Adipocyte (in vitro differentiated cells): ENCODE results near the gene SLC18A3.

ENCODE experiments used
- DNase-seq: peaks from one replicate; pipeline ENCODE4 v3.0.0-alpha.2; 2015; ENCODE audit warnings: low read depth
- H3K27me3 ChIP-seq: replicated peaks from 2 replicates; pipeline ENCODE4 v1.7.0; 2013; ENCODE audit warnings: mild to moderate bottlenecking, low read length, moderate library complexity; ENCODE audit not compliant: control insufficient read depth, insufficient read depth
- H3K36me3 ChIP-seq: 2 replicates; pipeline ENCODE4 v1.7.0; 2013; ENCODE audit warnings: low read length, mild to moderate bottlenecking, moderate library complexity; ENCODE audit not compliant: control insufficient read depth, insufficient read depth, severe bottlenecking
- H3K4me1 ChIP-seq: 2 replicates; pipeline ENCODE4 v1.7.0; 2013; ENCODE audit warnings: mild to moderate bottlenecking, low read length, moderate library complexity; ENCODE audit not compliant: control insufficient read depth, insufficient read depth
- H3K4me3 ChIP-seq: 2 replicates; pipeline ENCODE4 v1.7.0; 2013; ENCODE audit warnings: mild to moderate bottlenecking, low read length, moderate library complexity
- H3K9ac ChIP-seq: 2 replicates; pipeline ENCODE4 v1.7.0; 2013; ENCODE audit warnings: mild to moderate bottlenecking, low read length, moderate library complexity
- H3K9me3 ChIP-seq: 2 replicates; pipeline ENCODE4 v1.7.0; 2013; ENCODE audit warnings: mild to moderate bottlenecking, low read length, moderate library complexity; ENCODE audit not compliant: control insufficient read depth

SLC18A3 gene

DNA sequence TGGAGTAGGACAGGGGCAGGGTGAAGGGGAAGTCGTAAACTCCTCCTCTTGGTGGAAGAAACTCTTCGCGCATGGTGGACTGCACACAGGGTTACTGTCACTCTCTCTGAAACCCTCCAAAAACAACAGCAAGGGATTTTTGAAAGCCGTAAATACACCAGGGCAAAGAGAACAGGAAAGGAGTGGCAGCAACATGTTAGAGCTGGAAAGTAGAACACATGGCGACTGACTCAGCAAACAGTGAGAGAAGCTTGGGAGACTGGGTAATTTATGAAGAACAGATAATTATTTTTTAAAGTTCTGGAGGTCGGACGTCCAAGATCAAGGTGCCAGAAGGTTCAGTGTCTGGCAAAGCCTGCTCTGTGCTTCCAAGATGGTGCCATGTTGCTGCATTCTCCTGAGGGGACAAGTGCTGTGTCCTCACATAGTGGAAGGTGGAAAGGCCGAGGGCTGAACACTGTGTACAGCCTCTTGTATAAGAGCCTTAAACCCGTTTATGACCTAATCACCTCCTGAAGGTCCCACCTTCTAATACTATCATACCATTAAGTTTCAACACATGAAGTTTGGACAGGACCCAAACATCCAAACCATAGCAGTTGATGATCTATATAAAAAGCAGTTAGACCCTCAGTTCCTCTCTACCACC lies 46.9 kb downstream of the SLC18A3 start:
- Histone ChIP-seq H3K4me1 (no peaks in the 10 kb centered on the region), H3K9ac (no peak overlapping the region), H3K36me3 (no peaks in the 10 kb centered on the region), H3K4me3 (no peak overlapping the region), H3K27me3 (peaks cover 16% of the 10 kb centered on the region), H3K9me3 (peaks cover 6% of the 10 kb centered on the region)
- DNase-seq = no peak

DNA sequence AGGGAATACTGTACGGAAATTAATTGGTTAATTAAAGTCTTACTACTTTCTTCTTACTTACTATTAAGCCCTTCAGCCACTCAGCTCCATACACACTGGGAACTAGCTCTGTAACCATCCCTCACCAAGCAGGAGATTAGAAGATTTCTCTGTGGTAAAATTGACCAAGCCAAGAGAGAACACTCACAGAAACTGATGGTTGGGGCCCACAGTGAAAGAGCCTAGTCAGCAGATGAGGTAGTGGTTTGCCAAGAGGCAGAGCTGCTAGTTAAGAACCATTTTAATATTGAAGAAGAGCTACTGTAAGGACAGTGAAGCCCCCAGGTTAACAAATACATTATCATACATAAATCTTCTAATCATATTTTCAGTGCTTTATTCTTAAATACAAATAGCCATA lies 47.5 kb downstream of the SLC18A3 start:
- no peaks in the 10 kb centered on the region for H3K36me3 ChIP-seq
- peaks cover 15% of the 10 kb centered on the region for H3K27me3 ChIP-seq
- H3K4me3 ChIP-seq = no peak overlapping the region
- DNase-seq = no peak
- no peaks in the 10 kb centered on the region for H3K4me1 ChIP-seq
- no peak overlapping the region for H3K9ac ChIP-seq
- H3K9me3 ChIP-seq = peaks cover 6% of the 10 kb centered on the region

DNA sequence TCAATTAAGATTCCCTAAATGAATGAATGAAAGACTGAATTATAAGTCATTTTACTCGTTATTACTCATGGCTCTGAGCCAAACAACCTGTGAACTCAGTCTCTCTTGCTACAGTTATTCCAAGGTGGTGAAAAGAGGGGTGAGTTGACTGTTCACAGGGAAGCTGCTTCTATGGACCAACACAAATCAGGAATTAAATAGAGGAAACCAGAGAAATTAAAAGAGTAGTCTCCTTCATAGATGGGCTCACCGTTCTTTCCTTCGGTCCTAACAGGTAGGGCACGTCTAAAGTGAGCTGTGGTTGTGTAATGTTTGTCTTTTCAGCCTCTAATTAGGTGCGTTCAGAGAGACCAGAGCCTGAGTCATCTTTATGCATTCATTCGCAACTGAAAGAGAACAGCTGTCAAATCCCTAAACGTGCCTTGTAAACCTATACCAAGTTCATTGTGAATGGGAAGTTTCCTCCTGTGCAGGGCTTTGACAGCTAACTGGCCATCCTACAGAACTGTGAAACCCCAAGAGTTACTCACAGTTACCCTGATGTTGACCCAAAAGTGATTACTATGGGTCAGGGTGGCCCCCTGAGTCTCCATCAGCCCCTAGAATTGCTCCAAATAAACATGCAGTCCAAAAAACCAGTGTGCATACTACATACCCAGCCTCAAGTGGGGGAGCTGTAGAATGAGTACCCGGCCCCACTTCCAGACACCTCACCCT lies 51.2 kb downstream of the SLC18A3 start:
- Histone ChIP-seq H3K9me3 (peaks cover 6% of the 10 kb centered on the region), H3K4me1 (no peaks in the 10 kb centered on the region), H3K36me3 (no peaks in the 10 kb centered on the region), H3K4me3 (no peak overlapping the region), H3K9ac (no peak overlapping the region), H3K27me3 (peaks cover 16% of the 10 kb centered on the region)
- no peak for DNase-seq
